ENCODE measurements around the gene ATP13A5. TPM values are rescaled to one million over a fixed set of nuclear protein-coding genes. Genes with fewer than 3 reads are reported as not detected.

ATP13A5 gene
- polyA plus RNA-seq (2012; ENCODE audit: low read depth, missing spikeins), result not detected

DNA sequence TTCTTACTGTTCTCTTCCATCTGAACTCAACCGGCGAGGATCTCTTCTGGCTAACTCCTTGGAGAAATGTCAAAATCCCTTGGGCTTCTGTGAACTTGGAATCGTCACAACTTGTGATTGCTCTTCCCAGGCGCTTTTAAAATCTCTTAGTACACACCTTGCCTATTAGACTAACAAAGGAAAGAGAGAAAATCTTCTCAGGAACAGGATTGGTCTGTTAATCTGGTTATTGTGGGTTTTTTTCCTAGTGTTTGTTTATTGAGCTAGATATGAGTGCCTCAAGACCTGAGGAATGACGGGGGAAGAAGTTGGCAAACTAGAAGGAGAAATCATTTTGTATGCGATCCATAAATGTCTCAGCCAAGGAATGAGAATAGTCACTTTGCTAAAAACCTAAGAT, at the start of gene ATP13A5:
TSS of gene ATP13A5 (minus strand) at position 48 of the 400 bp plus-strand sequence. CDS start at position 20, 28 bp downstream.
- no peak for FAIRE-seq
- DNase-seq (ENCODE audit: insufficient read length, low spot score), result no peak
- TF ChIP-seq PAX5 (IDR thresholded peaks at IDR 0.05; ENCODE audit: insufficient read depth, low read length, severe bottlenecking), result no peak
- no peak for TF ChIP-seq POU2F2 (IDR thresholded peaks at IDR 0.05; ENCODE audit: low read depth, low read length)
- no peak for TF ChIP-seq POLR2AphosphoS5 (IDR thresholded peaks at IDR 0.05; ENCODE audit: low read depth, low read length)
- no peak for TF ChIP-seq TAF1 (IDR thresholded peaks at IDR 0.05; ENCODE audit: low read depth, low read length)
- TF ChIP-seq SPI1 (IDR thresholded peaks at IDR 0.05; ENCODE audit: low read depth, low read length), result no peak
- TF ChIP-seq POLR2A (IDR thresholded peaks at IDR 0.05; ENCODE audit: low read depth, low read length), result no peak

DNA sequence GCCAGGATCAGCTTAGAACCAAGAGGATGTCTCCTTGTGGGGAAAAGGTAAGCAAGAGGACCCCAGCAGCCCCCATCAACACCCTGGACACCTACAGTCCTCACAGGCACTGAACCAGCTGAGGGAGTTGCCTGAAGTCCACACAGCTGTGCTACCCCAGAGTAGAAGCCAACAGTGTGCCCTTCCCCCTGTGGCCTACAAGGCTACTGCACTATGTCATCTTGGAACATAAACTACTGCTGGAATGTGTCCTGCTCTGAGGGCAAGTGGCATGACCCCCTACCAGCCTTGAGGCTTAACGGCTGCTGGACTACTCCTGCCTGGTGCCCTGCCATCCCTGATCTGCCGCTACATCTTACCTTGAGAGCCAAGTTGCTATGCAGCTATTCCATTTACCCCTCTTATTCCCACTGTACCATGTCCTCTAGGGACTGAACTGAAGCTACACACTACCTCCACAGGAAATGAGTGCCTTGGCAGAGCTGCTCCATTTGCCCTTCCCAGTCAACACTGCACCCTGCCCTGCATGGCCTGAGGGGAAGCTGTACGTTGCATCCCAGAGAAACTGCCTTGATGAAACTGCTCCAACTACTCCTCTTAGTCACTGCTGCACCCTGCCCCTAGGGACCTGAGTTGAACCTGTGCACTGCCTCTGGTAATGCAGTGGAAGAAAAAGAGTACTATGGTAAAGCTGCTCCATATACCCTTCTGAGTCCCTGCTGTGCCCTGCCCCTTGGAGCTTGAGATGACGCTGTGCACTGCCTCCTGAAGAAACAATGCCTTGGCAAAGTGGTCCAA, 40.2 kb upstream of the ATP13A5 start:
- DNase-seq (ENCODE audit: insufficient read length, low spot score), result no peak
- TF ChIP-seq SPI1 (IDR thresholded peaks at IDR 0.05; ENCODE audit: low read depth, low read length), result no peak
- no peak for TF ChIP-seq PAX5 (IDR thresholded peaks at IDR 0.05; ENCODE audit: insufficient read depth, low read length, severe bottlenecking)
- no peak for TF ChIP-seq POLR2A (IDR thresholded peaks at IDR 0.05; ENCODE audit: low read depth, low read length)
- no peak for TF ChIP-seq TAF1 (IDR thresholded peaks at IDR 0.05; ENCODE audit: low read depth, low read length)
- no peak for TF ChIP-seq POU2F2 (IDR thresholded peaks at IDR 0.05; ENCODE audit: low read depth, low read length)
- no peak for TF ChIP-seq POLR2AphosphoS5 (IDR thresholded peaks at IDR 0.05; ENCODE audit: low read depth, low read length)
- FAIRE-seq, result no peak

- no peak for TF ChIP-seq POU2F2 (IDR thresholded peaks at IDR 0.05; ENCODE audit: low read depth, low read length)
- DNase-seq (ENCODE audit: insufficient read length, low spot score), result no peak
- FAIRE-seq, result no peak
These were observed 38.1 kb upstream of the ATP13A5 start for GRCh38 chr3:193416629-193417028.

- no peak for FAIRE-seq
- no peak for DNase-seq (ENCODE audit: insufficient read length, low spot score)
These were observed 29.1 kb upstream of the ATP13A5 start for GRCh38 chr3:193407688-193408087.

DNA sequence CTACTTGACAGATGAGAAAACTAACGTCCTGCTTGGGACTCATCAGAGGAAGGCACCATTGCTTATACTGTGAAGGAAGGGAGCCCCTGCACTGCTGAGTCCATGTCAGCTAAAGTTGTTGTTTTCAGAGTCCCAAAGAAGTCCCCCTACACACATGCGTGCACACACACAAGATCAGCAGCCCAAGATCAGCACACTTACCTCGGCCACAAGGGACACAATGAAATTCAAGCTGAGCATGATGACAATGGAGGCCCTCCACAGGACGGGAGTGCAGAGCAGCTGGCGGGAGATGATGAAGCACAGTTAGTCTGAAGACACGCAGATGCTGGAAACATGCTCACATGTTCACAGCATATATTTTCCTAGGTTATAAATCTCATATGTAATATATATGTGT, 28.6 kb upstream of the ATP13A5 start:
- DNase-seq (ENCODE audit: insufficient read length, low spot score) (no peak), FAIRE-seq (no peak)

More at GRCh38 chr3:193407688-193408087, 29.1 kb upstream of the ATP13A5 start:
- TF ChIP-seq POLR2A (IDR thresholded peaks at IDR 0.05; ENCODE audit: low read depth, low read length), result no peak
- TF ChIP-seq POU2F2 (IDR thresholded peaks at IDR 0.05; ENCODE audit: low read depth, low read length), result no peak
- TF ChIP-seq PAX5 (IDR thresholded peaks at IDR 0.05; ENCODE audit: insufficient read depth, low read length, severe bottlenecking), result no peak
- no peak for TF ChIP-seq SPI1 (IDR thresholded peaks at IDR 0.05; ENCODE audit: low read depth, low read length)
- TF ChIP-seq TAF1 (IDR thresholded peaks at IDR 0.05; ENCODE audit: low read depth, low read length), result no peak
- no peak for TF ChIP-seq POLR2AphosphoS5 (IDR thresholded peaks at IDR 0.05; ENCODE audit: low read depth, low read length)

DNA sequence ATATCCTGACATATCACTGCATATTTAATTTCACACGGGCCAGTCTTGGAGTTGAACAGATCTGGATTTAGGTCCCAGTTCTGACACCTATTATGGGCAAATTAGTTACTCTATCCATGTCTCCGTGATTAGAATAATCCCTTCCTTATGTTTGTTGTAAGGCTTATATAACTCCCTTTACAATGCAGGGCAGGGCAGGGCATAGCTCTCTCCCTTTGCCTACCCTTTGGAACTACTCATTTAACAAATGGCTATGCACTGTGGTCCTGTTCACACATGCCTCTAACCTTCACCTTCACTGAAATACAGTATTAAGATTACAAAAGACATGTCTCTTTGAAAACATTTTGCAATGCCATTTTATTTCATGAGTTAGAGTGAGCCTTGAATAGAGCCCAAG, 24.8 kb upstream of the ATP13A5 start:
- DNase-seq (ENCODE audit: insufficient read length, low spot score) (no peak), FAIRE-seq (no peak)
- no peak for TF ChIP-seq SPI1 (IDR thresholded peaks at IDR 0.05; ENCODE audit: low read depth, low read length)
- TF ChIP-seq POLR2A (IDR thresholded peaks at IDR 0.05; ENCODE audit: low read depth, low read length), result no peak
- no peak for TF ChIP-seq TAF1 (IDR thresholded peaks at IDR 0.05; ENCODE audit: low read depth, low read length)
- no peak for TF ChIP-seq POLR2AphosphoS5 (IDR thresholded peaks at IDR 0.05; ENCODE audit: low read depth, low read length)
- TF ChIP-seq PAX5 (IDR thresholded peaks at IDR 0.05; ENCODE audit: insufficient read depth, low read length, severe bottlenecking), result no peak
- no peak for TF ChIP-seq POU2F2 (IDR thresholded peaks at IDR 0.05; ENCODE audit: low read depth, low read length)

More for the DNA sequence above, 28.6 kb upstream of the ATP13A5 start:
- TF ChIP-seq TAF1 (IDR thresholded peaks at IDR 0.05; ENCODE audit: low read depth, low read length) (no peak), POLR2AphosphoS5 (IDR thresholded peaks at IDR 0.05; ENCODE audit: low read depth, low read length) (no peak), POU2F2 (IDR thresholded peaks at IDR 0.05; ENCODE audit: low read depth, low read length) (no peak), SPI1 (IDR thresholded peaks at IDR 0.05; ENCODE audit: low read depth, low read length) (no peak), POLR2A (IDR thresholded peaks at IDR 0.05; ENCODE audit: low read depth, low read length) (no peak), PAX5 (IDR thresholded peaks at IDR 0.05; ENCODE audit: insufficient read depth, low read length, severe bottlenecking) (no peak)

DNA sequence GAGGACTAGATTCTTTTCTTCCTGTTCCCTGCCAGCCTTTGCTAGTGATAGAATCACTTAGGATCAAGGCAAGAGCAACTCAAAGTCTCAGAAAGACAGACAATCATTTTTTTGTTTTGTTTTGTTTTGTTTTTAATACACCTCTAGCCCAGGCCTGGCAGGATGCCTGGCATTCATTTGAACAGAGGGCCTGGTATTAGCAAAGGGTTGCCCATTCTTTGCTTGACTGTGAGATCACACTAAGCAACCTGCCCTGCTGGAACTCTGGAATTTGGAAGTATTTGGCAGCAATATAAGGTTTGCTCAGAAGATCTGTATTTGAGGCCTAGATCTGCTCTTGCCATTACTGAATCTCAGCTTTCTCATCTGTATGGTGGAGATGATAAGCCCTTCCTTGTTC, 21.8 kb upstream of the ATP13A5 start:
- no peak for DNase-seq (ENCODE audit: insufficient read length, low spot score)
- no peak for TF ChIP-seq POLR2AphosphoS5 (IDR thresholded peaks at IDR 0.05; ENCODE audit: low read depth, low read length)
- no peak for TF ChIP-seq POLR2A (IDR thresholded peaks at IDR 0.05; ENCODE audit: low read depth, low read length)
- no peak for TF ChIP-seq PAX5 (IDR thresholded peaks at IDR 0.05; ENCODE audit: insufficient read depth, low read length, severe bottlenecking)
- no peak for TF ChIP-seq SPI1 (IDR thresholded peaks at IDR 0.05; ENCODE audit: low read depth, low read length)
- TF ChIP-seq POU2F2 (IDR thresholded peaks at IDR 0.05; ENCODE audit: low read depth, low read length), result no peak
- no peak for TF ChIP-seq TAF1 (IDR thresholded peaks at IDR 0.05; ENCODE audit: low read depth, low read length)
- no peak for FAIRE-seq

DNA sequence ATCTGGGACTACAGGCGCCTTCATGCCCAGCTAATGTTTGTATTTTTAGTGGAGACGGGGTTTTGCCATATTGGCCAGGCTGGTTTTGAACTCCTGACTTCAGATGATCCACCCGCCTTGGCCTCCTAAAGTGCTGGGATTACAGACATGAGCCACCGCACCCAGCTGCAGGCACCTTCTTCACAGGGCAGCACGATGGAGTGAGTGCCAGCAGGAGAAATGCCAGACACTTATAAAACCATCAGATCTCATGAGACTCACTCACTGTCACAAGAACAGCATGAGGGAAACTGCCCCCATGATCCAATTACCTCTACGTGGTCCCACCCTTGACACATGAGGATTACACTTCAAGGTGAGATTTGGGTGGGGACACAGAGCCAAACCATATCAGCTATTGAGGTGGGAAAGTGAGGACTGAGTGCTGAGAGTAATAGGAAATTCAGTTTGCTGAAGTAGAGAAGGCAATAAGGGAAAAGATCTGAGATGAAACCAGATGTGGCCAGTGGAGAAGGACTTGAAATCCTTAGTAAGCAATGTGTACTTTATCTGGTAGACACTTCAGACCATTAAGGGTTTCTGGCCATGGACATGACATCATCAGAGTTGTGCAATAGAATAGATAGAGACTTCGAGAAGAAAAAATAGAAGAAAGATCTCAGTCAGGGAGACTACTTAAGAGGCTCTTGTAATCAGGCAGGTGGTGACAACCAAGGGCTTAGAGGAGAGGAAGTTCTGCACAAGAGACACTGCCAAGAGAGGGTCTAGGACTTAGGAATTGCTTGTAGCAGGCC, 18.1 kb upstream of the ATP13A5 start:
- no peak for FAIRE-seq
- TF ChIP-seq POLR2A (IDR thresholded peaks at IDR 0.05; ENCODE audit: low read depth, low read length) (no peak), PAX5 (IDR thresholded peaks at IDR 0.05; ENCODE audit: insufficient read depth, low read length, severe bottlenecking) (no peak), POLR2AphosphoS5 (IDR thresholded peaks at IDR 0.05; ENCODE audit: low read depth, low read length) (no peak), TAF1 (IDR thresholded peaks at IDR 0.05; ENCODE audit: low read depth, low read length) (no peak), SPI1 (IDR thresholded peaks at IDR 0.05; ENCODE audit: low read depth, low read length) (no peak), POU2F2 (IDR thresholded peaks at IDR 0.05; ENCODE audit: low read depth, low read length) (no peak)
- DNase-seq (ENCODE audit: insufficient read length, low spot score), result no peak

DNA sequence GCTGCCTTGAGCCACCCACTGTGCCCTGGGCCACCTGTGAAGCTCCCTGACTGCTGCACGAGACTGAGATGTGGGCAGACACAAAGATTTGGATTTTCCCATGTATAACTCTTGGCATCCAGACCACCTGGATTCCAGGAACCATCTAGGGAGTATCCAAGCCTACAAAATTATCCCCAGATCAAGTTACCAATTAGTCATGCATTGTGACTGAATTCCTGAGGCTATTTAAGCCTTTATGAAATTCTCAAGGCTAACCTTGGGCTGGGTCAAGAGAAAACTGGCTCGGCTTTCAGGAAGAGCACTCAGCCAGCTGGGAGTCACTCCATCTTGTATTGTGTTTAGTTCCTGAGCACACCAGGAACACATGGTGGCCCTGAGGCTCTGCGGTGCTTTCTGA, 13.3 kb upstream of the ATP13A5 start:
- DNase-seq (ENCODE audit: insufficient read length, low spot score) (no peak), FAIRE-seq (no peak)
- TF ChIP-seq TAF1 (IDR thresholded peaks at IDR 0.05; ENCODE audit: low read depth, low read length) (no peak), POLR2AphosphoS5 (IDR thresholded peaks at IDR 0.05; ENCODE audit: low read depth, low read length) (no peak), SPI1 (IDR thresholded peaks at IDR 0.05; ENCODE audit: low read depth, low read length) (no peak), POU2F2 (IDR thresholded peaks at IDR 0.05; ENCODE audit: low read depth, low read length) (no peak), POLR2A (IDR thresholded peaks at IDR 0.05; ENCODE audit: low read depth, low read length) (no peak), PAX5 (IDR thresholded peaks at IDR 0.05; ENCODE audit: insufficient read depth, low read length, severe bottlenecking) (no peak)

All from GM12891 (cell line).